Measurements from ENCODE around the gene GOPC. TPM values are rescaled to one million over a fixed set of nuclear protein-coding genes. Genes with fewer than 3 reads are reported as not detected.

GOPC gene
- total RNA-seq, 2 donors from 2014 or later: 28.4 to 30.3 TPM

GRCh38 chr6:117602899-117603588 is 733 bp upstream of the GOPC start:
- Histone ChIP-seq H3K4me1 (ENCODE audit: control insufficient read depth, insufficient read depth, low read length) (no peaks in the 10 kb centered on the region), H3K36me3 (ENCODE audit: control insufficient read depth, insufficient read depth, low read length) (peaks cover 18% of the 10 kb centered on the region), H3K9ac (ENCODE audit: extremely low read depth, low read length, poor library complexity, severe bottlenecking) (peak overlapping the region; percentile 65), H3K4me3 (ENCODE audit: low read length) (peak overlapping the region; percentile 97), H3K27me3 (ENCODE audit: control insufficient read depth, insufficient read depth, low read length, poor library complexity, severe bottlenecking) (no peaks in the 10 kb centered on the region), H3K27ac (ENCODE audit: low read depth, low read length) (peak overlapping the region; percentile 21), H3K9me3 (ENCODE audit: control insufficient read depth, low read length) (peaks cover 3% of the 10 kb centered on the region)
- no peak for DNase-seq
- Mint-ChIP-seq H3K27ac (peak overlapping the region; percentile 97), H3K9me3 (peaks cover 8% of the 10 kb centered on the region), H3K36me3 (ENCODE audit: low read depth) (peaks cover 20% of the 10 kb centered on the region), H3K4me1 (peaks cover 16% of the 10 kb centered on the region), H3K4me3 (peak overlapping the region; percentile 94), H3K27me3 (ENCODE audit: insufficient read depth) (no peaks in the 10 kb centered on the region)
- TF ChIP-seq CTCF (conservative IDR thresholded peaks at IDR 0.05): no peak
- 76 to 90% methylated on average over 8 to 12 of the region's 12 CpGs for WGBS, 2 experiments (ENCODE audit: insufficient coverage in 1 of 2, insufficient read length in 1 of 2)

- Histone ChIP-seq H3K36me3 (ENCODE audit: control insufficient read depth, insufficient read depth, low read length) (peaks cover 31% of the 10 kb centered on the region), H3K9me3 (ENCODE audit: control insufficient read depth, low read length) (peaks cover 16% of the 10 kb centered on the region), H3K9ac (ENCODE audit: extremely low read depth, low read length, poor library complexity, severe bottlenecking) (peak overlapping the region; percentile 65), H3K4me3 (ENCODE audit: low read length) (peak overlapping the region; percentile 97), H3K27me3 (ENCODE audit: control insufficient read depth, insufficient read depth, low read length, poor library complexity, severe bottlenecking) (no peaks in the 10 kb centered on the region), H3K4me1 (ENCODE audit: control insufficient read depth, insufficient read depth, low read length) (no peaks in the 10 kb centered on the region), H3K27ac (ENCODE audit: low read depth, low read length) (peak overlapping the region; percentile 65)
- Mint-ChIP-seq H3K4me3 (peak overlapping the region; percentile 94), H3K27ac (peak overlapping the region; percentile 97), H3K36me3 (ENCODE audit: low read depth) (peaks cover 30% of the 10 kb centered on the region), H3K4me1 (peaks cover 14% of the 10 kb centered on the region), H3K9me3 (peaks cover 17% of the 10 kb centered on the region), H3K27me3 (ENCODE audit: insufficient read depth) (no peaks in the 10 kb centered on the region)
- WGBS, 2 experiments (ENCODE audit: insufficient coverage in 1 of 2, insufficient read length in 1 of 2): 3 to 5% methylated on average over 10 to 12 of the region's 12 CpGs
- TF ChIP-seq CTCF (conservative IDR thresholded peaks at IDR 0.05): no peak
- no peak for DNase-seq
These were observed 530 bp downstream of the GOPC start for GRCh38 chr6:117601811-117602150.

GRCh38 chr6:117600008-117600743 is 2.1 kb downstream of the GOPC start:
- DNase-seq: no peak
- Mint-ChIP-seq H3K36me3 (ENCODE audit: low read depth) (peaks cover 46% of the 10 kb centered on the region), H3K9me3 (peaks cover 28% of the 10 kb centered on the region), H3K27me3 (ENCODE audit: insufficient read depth) (no peaks in the 10 kb centered on the region), H3K4me3 (peak overlapping the region; percentile 94), H3K4me1 (peaks cover 14% of the 10 kb centered on the region), H3K27ac (no peak overlapping the region)
- Histone ChIP-seq H3K4me3 (ENCODE audit: low read length) (peak overlapping the region; percentile 97), H3K9me3 (ENCODE audit: control insufficient read depth, low read length) (peaks cover 30% of the 10 kb centered on the region), H3K27ac (ENCODE audit: low read depth, low read length) (no peak overlapping the region), H3K36me3 (ENCODE audit: control insufficient read depth, insufficient read depth, low read length) (peaks cover 36% of the 10 kb centered on the region), H3K9ac (ENCODE audit: extremely low read depth, low read length, poor library complexity, severe bottlenecking) (no peak overlapping the region), H3K4me1 (ENCODE audit: control insufficient read depth, insufficient read depth, low read length) (no peaks in the 10 kb centered on the region), H3K27me3 (ENCODE audit: control insufficient read depth, insufficient read depth, low read length, poor library complexity, severe bottlenecking) (no peaks in the 10 kb centered on the region)
- TF ChIP-seq CTCF (conservative IDR thresholded peaks at IDR 0.05): no peak
- 86% methylated on average over 5 to 6 of the region's 6 CpGs for whole genome bisulfite sequencing, 2 experiments (ENCODE audit: insufficient coverage in 1 of 2, insufficient read length in 1 of 2)
